Measurements from ENCODE around the gene PRSS57.
"Not testable (repeated sequence)": the region's sequence is repeated elsewhere in the genome, so short reads cannot be mapped to it uniquely, and the experiment has no call there.

PRSS57 gene

GRCh38 chr19:695352-695949, at the start of gene PRSS57:
Gene PRSS57 (minus strand): TSS chr19:695452. CDS start chr19:695430, 22 bp downstream.
- no peak for DNase-seq (ENCODE audit: low spot score)

- no peak for DNase-seq (ENCODE audit: low spot score)
Observed at GRCh38 chr19:743168-743687, 48.0 kb upstream of the PRSS57 start.

- DNase-seq (ENCODE audit: low spot score): no peak
Observed at GRCh38 chr19:742540-743075, 47.4 kb upstream of the PRSS57 start.

DNA sequence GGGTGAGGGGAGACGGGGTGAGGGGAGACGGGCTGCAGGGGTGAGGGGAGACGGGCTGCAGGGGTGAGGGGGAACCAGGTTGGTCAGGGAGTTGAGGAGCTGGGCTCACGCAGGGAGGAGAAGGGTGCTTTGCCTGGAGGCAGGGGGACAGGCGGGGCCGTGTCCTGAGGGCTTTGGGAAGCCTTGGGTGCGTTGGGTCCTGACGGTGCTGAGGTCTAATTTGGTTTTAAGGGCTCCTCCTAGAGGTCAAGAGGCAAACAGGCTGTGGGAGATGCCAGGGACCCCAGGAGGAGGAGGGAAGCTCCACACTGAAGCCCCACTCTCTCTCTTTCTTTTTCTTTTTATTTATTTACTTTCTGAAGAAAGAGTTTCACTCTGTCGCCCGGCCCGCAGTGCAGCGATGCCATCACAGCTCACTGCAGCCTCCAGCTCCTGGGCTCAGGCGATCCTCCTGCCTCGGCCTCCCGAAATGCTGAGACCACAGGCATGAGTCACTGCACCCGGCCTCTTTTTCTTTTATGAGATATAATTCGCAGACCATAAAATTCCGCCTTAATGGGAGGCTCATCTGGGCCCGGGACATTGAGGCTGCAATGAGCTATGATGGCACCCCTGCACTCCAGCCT, 46.4 kb upstream of the PRSS57 start:
- DNase-seq (ENCODE audit: low spot score): no peak

GRCh38 chr19:740816-741505, 45.7 kb upstream of the PRSS57 start:
- DNase-seq (ENCODE audit: low spot score): not testable (repeated sequence)

DNA sequence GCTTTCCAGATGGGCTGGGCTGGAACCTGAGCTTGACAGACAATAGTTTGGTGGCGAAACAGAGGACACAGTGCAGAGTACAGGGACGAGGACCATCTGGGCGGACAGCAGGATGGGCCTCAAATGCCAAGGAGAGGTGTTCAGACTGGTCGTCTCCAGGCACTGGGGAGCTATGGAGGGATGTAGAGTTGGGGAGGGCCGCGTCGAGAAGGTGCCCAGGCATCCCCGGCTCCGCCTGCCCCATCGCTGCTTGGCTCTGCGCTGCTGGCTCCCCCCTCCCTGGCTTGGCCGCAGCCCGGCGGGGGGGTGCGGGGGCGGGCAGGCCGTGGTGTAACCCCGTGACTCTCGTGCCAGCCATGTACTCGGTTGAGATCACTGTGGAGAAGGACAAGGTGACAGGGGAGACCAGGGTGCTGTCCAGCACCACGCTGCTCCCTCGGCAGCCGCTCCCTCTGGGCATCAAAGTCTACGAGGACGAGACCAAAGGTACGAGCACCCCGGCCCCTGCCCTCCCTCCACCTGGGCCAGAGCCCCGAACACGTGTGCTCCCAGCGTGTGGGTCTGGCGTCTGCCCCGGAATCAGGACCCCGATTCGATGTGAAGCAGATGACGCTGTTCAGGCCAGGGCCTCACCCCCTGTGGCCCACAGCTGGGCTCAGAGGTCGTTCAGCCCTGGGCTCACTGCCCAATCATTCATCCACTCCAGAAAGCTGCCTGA, 44.9 kb upstream of the PRSS57 start:
- DNase-seq (ENCODE audit: low spot score): no peak

DNA sequence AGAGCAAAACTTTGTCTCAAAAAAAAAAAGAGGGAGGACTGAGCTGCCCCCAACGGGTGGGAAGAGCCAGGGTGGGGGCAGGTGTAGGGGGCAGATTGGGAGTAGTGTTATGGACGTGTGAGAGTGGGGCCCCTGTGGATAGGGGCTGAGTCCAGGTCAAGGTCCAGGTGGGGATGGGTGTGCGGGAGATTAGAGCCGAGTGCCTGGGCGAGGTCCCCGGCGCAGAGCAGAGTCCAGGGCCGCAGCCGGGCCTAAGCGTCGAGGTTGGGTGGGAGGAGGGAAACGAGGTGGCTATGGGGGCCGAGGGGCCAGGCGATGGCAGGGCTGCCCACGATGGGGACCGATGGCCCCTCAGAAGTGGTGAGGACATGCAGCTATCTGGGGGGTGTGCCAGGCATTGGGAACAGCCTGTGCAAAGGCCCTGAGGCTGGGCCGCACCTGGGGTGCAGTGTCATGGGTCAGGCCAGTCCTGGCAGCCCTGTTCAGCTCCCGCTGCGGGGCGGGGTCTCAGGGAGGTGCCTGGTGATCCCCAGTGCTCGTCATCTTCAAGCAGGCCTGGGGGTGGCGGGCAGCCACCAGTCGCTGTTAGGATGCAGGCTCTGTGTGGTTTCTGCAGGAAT, 43.4 kb upstream of the PRSS57 start:
- no peak for DNase-seq (ENCODE audit: low spot score)

GRCh38 chr19:737591-738093, 42.4 kb upstream of the PRSS57 start:
- DNase-seq (ENCODE audit: low spot score): peak; percentile 76

GRCh38 chr19:736125-736524, 40.9 kb upstream of the PRSS57 start:
- DNase-seq (ENCODE audit: low spot score): no peak

GRCh38 chr19:734716-735115, 39.5 kb upstream of the PRSS57 start:
- no peak for DNase-seq (ENCODE audit: low spot score)

DNA sequence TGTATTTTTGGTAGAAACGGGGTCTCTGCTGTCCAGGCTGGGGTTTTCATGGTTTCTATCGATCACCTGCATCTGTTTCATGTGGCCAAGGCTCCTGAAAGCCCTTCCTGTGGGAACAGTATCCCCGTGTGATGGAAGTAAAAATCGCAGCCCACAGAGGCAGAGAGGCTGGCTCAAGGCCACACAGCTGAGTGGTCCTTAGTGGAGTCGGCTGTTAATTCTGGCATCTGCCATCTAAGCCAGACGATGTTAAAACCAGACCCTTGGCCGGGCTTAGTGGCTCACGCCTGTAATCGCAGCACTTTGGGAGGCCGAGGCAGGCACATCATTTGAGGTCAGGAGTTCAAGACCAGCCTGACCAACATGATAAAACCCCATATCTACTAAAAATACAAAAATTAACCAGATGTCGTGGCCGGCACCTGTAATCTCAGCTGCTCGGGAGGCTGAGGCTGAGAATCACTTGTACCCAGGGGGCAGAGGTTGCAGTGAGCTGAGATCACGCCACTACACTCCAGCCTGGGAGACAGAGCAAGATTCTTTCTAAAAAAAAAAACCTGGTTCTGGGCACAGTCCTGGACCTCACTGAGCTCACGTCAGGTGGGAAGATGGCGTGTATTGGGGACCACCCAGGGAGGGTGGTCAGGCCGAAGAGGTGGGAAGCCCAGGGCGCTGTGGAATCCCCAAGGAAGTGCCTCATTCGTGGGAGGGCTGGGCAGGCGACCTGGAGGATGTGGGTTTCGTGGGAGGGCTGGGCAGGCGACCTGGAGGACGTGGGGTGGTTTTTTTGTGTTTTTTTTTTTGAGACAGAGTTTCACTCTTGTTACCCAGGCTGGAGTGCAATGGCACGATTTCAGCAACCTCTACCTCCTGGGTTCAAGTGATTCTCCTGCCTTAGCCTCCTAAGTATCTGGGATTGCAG, 37.2 kb upstream of the PRSS57 start:
- DNase-seq (ENCODE audit: low spot score): no peak

- no peak for DNase-seq (ENCODE audit: low spot score)
Observed at GRCh38 chr19:731000-731399, 35.7 kb upstream of the PRSS57 start.

- no peak for DNase-seq (ENCODE audit: low spot score)
Observed at GRCh38 chr19:729965-730668, 34.9 kb upstream of the PRSS57 start.

DNA sequence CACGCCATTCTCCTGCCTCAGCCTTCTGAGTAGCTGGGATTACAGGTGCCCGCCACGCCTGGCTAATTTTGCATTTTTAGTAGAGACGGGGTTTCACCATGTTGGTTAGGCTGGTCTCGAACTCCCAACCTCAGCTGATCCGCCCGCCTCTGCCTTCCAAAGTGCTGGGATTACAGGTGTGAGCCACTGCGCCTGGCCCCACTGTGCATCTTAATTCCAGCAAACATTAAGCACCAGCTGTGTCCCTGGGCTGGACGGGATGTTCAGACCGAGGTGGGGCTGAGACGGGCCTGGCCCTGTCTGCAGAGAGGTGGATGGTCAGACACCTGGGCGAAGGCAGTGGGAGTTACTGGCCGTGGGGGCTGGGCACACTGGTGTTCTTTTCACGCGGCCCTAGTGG, 34.3 kb upstream of the PRSS57 start:
- not testable (repeated sequence) for DNase-seq (ENCODE audit: low spot score)

GRCh38 chr19:728011-728410, 32.8 kb upstream of the PRSS57 start:
- DNase-seq (ENCODE audit: low spot score): peak; percentile 77

DNA sequence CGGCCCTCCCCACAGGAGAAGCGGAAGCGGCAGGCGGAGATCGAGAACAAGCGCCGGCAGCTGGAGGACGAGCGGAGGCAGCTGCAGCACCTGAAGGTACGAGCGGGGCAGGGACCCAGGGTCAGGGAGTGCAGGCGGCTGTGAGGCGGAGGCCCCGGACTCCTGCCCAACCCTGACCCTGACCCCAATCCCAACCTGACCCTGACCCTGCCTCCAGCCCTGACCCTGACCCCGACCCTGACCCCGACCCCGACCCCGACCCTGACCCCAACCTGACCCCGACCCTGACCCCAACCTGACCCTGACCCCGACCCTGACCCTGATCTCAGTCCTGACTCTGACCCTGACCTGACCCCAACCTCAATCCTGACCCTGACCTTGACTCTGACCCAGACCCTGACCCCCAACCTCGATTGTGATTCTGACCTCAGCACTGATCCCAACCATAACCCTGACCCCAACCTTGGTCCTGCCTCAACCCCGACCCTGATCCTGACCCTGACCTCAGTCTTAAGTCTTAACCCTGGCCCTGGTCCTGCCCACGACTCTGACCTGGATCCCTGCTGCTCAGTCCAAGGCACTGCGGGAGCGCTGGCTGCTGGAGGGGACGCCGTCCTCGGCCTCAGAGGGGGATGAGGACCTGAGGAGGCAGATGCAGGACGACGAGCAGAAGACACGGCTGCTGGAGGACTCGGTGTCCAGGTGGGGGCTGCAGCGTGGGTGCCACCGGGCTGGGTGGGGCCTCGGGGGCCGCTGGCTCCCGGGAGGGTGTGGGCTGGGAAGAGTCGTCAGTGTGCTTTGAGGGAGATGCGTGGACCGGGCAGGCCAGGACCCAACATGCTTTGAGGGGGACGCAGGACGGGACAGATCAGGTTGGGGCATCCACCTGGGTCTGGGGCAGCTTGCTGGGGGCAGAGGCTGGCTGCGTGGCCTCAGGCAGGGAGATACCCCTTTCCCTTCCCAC, 32.0 kb upstream of the PRSS57 start:
- DNase-seq (ENCODE audit: low spot score): no peak

DNA sequence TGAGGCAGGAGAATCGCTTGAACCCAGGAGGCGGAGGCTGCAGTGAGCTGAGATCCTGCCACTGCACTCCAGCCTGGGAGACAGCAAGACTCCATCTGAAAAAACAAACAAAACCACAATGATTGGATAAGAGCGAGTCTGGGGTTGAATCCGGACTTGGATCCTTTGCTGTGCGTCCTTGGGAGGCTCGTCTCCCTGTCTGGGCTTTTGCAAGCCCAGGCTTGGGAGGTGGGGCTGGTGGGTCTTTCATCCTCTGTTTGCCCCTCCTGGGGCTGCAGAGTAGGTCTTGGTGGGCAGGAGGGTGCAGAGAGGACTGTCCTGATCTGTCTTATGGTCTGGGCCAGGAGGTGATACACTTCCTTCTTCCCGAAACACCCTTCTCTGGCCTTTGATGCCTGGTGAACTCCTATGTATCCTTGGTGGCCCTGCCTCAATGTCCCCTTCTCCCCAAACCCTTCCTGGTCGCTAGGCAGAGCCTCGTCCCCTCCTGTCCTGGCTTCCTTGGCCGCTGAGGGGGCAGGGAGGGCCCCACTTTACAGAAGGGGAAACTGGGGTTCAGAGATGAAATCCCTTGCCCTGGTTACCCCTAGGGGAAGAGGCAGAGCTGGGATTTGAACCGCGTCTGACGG, 30.3 kb upstream of the PRSS57 start:
- DNase-seq (ENCODE audit: low spot score): no peak

DNA sequence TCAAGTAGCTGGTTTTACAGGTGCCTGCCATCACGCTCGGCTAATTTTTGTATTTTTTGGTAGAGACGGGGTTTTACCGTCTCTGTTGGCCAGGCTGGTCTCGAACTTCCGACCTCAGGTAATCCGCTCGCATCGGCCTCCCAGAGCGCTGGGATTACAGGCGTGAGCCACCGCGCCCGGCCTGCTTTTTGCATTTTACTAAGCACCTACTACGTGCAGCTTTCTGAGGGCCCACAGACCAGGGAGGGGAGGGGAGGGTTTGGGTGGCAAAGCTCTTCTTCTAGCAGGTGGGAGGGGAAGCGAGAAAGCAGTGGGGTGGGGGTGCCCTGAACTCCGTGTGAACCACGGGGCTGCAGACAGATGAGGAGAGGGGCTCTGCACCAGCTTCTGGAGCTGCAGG, 28.5 kb upstream of the PRSS57 start:
- DNase-seq (ENCODE audit: low spot score): no peak
